Retina (tissue), 1 donor: ENCODE results near the gene SYT17.

Experiments
- DNase-seq: peaks from one replicate; pipeline ENCODE4 v3.0.0-alpha.2; 2016

SYT17 gene

DNA sequence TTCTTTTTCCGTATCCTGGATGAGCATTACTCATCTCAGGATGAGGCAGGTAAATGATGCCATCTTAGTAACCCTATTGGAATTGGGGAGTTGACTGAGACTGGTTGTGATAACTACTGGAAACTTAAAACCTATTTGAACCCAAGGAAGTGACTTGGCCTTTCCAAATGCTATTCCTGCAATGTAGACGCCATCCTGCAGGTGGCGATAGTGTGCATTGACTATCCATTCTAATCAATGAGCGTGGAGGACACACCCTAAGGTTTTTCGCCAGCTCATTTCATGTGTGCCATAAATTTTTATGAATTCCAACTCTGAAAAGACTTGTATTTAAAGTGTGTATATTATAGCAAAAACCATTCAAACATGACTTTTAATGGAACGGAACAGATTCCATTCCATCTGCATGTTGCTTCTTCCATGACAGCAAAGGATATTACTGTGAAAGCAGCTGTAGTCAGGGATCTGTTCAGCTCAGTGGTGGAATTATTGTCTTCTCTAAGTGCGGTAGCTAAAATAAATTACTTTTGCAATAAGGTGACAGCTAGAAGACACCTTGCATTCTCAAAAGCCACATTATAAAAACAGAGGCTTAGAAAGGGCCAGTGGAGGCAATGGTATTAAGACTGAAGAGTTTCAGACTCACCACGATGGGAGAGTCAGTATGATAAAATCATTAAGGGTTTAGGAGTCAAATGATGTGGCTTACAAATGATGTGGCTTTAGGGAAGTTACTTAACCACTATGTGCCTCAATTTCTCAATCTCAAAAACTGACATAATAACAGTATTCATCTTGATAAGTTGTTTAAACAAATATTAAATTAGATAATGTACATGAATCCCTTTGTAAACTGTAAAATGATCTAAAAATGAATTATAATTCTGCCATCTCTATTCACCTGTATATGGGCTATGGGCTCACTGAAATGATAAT lies 55.5 kb downstream of the SYT17 start:
- DNase-seq: no peak

DNA sequence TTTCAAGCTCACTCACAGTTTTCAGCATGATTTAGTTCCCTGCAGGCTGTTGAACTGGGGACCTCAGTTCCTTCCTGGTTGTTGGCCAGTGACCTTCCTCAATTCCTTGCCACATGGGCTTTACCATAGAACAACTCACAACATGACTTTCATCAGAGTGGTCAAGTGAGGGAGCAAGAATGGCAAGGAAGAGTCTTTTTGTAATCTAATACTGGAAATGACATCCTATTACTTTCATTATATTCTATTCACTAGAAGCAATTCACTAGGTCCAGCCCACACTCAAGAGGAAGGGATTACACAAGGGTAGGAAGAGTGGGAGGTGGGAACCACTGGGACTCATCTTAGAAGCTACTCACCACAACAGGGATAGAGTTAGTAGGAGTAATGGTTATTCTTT lies 57.6 kb downstream of the SYT17 start:
- no peak for DNase-seq

- DNase-seq: no peak
These were observed 59.6 kb downstream of the SYT17 start for GRCh38 chr16:19227643-19228042.

DNA sequence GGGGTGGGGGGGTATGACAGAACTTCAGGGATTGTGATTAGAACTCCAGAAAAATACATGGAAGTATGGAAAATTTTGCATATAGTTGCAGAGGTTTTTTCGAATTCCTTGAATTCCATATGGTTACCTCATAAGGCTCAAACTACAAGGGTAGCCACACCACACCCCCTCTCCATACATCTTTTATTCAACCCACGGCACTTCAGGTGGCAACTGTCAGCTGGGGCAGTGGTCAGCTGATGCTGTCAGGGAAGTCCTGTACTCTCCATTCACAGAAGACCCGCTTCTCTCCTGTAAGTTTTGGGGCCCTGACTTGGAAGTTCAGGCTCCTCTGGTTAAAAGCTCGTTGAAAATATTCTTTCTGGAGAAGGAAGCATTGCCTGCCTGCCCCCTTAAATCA lies 60.0 kb downstream of the SYT17 start:
- DNase-seq: no peak

DNA sequence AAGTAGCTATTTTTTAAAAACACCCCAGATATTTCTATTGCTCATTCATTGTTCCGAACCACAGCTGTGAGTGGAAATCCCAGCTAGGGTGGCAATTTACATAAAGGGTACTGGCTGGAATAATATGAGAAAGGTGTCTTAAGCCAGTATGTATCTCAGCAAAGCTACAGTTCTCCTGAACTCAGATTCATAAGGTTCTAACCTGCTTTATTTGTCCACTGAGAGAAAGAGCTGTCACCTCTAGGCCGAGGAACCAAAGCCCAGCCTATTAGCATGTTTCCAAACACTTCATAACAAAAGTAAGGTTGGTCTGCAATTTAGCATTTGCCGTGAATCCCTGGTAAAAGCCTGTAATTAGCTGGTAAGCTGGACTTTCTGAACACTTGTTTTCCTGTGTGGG lies 60.5 kb downstream of the SYT17 start:
- no peak for DNase-seq

DNA sequence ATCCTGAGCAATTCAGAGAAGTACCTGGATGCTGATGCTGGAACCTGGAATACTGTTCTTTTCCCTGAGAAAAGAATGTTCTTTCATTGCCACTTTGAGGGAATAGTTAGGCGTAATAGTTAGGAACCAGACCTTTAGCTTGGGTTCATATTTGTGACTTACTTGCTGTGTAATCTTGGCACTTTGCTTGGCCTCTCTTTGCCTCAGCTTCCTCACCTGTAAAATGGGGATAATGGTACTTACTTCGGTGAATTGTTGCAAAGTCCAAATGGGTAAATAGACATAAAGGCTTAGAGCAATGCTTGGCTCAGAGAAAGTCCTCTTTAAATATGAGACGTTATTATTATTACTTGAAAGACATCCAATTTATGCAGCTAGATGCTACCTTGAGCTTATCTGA lies 62.5 kb downstream of the SYT17 start:
- DNase-seq: no peak

DNA sequence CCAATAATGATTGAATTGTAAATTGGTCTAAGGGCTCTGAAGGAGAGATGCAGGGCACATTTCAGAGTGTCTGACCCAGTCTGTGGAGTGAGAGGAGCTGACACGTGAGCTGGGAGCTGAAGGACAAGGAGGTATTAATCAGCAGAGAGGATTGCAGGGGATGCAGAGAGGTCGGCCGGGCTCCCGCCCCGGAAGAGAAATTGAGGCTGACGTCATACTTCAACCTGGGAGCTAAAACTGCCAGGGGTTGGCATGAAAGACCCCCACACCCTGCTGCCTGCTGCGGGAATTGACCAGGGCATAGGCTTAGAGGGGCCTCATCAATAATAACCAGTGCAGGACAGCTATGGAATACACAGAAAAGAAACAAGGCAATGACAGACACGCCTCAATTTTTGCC lies 63.8 kb downstream of the SYT17 start:
- DNase-seq: no peak

DNA sequence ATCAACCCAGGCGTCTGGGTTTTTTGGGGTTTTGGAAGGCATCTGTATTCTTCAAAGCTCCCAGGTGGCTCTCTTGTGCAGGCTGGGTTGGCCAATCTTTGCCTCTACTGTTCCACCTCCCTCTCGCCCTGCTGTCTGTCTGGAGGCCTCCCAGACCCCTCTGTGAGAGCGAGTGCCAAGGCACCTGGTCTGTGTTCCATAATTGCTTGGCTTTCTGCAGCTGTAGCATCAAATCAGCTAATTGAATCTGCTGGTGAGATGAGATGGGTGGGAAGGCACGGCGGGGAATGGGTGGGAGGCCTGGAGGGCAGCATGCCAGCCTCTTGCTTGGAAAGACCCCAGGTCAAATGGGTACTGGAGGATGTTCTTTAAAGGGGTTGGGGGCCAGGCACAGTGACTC lies 64.9 kb downstream of the SYT17 start:
- no peak for DNase-seq

GRCh38 chr16:19235478-19235877 lies 67.4 kb downstream of the SYT17 start:
- no peak for DNase-seq

DNA sequence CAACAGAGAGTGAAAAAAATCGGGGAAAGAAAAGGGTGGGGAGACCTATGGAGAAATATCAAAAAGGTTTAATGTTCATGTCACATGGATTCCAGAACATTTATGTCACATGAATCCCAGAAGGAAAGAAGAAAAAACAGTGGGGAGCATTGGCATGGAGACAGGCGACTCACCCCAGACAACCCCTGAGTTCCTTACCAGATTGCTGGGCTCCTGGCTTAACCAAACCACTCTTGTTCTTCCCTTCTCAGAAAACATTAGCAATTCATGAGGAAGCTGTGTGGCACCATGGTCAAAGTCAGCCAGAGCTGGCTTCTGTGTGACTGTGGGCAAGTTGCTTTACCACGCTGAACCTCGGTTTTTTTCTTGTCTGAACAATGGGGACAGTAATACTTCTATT lies 67.8 kb downstream of the SYT17 start:
- DNase-seq: no peak

DNA sequence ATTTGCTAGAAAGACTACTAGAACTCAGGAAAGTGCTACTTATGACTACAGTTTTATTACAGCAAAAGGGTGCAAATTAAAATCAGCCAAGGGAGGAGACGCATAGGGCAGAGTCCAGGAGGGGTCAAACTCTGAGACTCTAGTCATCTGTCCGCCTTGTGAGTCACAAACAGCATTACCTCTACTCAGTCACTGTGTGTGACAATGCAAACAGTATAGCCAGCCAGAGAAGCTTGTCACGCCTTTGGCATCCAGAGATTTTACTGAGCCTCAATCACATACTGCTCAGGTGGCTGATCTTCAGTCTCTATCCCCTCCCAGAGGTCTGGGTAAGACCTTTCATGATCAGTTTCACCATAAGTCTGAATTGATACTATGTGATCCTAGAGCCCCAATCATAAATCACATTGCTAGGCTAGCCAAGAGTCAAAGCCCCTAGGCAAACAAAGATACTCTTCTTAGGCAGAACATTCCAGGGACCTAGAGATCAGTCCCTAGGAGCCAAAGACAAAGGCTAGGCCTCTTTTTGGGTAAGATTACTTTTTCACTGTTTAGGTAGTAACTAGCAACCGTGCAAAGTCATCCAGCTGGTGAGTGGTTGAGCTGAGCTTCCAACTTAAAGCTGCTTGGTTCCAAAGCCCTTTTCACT lies 68.6 kb downstream of the SYT17 start:
- no peak for DNase-seq

DNA sequence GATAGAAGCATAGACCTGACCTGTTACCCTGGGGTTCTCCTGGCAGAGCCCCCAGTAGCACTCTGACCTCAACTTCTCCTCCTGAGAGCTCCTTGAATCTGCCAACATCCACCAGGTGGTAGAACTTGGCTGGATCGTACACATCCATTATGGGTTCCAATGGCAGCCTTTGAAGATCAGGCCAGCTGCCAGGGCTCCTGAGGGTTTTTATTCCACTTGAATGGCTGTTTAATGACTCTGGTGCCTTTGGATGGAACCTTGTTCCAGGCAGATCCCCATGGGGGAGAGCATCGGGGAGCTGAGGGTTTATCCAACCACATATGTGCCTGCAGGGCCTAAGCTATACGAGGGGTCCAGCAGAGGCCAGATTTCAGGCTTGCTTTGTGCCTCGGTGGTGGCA lies 70.4 kb downstream of the SYT17 start:
- no peak for DNase-seq

GRCh38 chr16:19239511-19240155 lies 71.6 kb downstream of the SYT17 start:
- no peak for DNase-seq

- DNase-seq: no peak
These were observed 72.5 kb downstream of the SYT17 start for GRCh38 chr16:19240494-19240893.

DNA sequence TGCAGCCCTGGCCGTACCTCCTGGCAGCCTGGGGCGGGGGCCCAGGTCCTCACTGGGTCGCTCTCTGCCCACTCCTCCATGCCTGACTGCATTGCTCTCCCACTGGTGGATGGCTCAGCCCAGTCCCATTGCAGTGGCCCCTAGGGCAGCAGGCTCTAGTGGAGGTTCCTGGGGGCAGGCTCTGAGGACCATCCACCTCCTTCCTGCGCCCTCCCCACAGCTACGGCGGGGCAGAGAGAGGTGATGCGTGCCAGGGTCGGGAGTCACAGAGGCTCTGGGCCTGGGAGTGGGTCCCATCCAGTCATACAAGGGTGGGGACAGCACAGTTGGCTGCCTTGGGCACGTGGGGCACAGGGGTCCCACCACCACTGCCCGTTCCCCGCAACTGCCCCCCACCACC lies 73.5 kb downstream of the SYT17 start:
- no peak for DNase-seq

DNA sequence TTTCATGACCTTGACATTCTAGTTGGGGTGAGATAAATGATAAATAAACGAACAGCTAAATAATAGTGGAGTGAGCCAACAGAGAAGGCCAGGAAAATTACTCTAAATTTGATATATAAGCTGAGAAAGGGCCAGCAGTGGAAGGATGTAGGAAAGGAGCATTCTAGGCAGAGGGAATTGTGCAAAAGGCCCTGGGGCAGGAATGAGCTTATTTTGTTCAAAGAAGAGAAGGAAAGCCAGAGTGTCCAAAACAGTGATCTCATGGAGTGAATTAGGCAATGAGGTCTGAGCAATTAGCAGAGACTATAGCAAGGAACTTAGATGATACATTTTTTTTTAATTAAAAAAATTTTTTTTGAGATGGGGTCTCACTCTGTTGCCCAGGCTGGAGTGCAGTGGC lies 74.1 kb downstream of the SYT17 start:
- DNase-seq: no peak

DNA sequence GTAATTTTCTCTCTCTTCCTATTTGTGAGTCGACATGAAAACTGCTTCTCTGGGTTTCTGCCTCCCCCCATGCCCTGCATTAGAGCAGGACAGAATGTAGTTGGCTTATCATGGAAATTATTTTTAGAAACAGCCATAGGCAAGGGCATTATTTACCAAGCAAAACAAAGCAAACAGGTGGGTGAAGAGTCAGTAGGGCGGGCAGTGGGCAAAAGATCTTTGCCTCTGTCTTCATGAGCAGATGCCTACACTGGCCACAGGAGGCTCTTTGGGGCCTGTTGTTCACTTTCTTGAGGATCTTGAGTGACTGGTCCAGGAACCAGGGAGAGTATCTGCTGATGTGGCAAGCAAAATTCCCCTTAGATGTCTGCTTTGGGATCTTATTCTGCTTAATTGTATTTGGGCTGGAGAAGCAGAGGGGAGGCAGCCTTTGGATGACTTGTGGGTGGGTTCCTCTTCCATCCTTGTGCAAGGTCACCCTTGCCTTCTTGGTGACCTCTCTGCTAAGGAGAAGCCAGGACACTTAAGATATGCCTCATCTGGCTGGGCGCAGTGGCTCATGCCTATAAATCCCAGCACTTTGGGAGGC lies 75.0 kb downstream of the SYT17 start:
- no peak for DNase-seq

DNA sequence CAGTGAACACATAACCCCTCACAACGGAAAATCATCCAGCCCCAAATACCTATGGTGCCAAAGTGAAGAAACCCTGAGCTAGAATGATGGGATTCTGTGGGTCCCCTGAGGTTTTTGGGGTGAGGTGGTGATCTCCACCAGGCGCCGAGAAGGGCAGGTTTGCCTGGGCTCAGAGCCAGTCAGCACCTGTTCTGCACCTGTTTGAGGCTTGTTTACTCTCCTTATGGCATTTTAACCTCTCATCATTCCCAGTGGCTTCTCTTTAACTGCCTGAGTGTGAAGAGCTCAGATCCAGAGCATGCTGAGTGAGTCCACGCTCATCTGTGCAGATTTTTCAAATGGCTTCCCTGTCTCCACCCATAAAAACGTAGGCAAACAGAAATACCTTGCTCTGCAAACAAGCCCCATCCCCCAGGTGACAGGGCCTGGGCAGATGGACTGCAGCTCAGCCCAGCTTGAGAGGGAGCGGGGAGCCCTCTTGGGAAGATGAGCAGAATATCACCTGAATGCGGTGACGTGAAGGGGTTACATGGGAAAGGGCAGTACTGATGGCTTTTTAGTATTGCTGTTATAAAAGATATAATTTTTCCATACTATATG lies 77.4 kb downstream of the SYT17 start:
- no peak for DNase-seq

DNA sequence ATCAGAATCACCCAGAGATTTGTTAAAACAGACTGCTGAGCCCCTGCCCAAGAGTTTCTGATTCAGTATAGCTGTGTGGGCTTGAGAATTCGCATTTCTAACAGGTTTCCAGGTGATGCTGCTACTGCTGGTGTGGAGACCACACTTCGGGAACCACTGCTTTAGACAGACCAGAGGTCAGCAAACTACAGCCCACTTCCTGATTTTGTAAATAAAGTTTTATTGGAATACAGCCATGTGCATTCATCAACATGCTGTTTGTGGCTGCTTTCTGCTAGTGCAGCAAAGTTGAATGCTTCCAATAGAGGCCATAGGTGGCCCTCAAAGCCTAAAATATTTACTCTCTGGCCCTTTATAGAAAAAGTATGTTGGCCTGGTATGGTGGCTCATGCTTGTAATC lies 84.9 kb downstream of the SYT17 start:
- DNase-seq: no peak

- DNase-seq: no peak
These were observed 86.6 kb downstream of the SYT17 start for GRCh38 chr16:19254611-19255010.

GRCh38 chr16:19264123-19264673 lies 96.2 kb downstream of the SYT17 start:
- no peak for DNase-seq

DNA sequence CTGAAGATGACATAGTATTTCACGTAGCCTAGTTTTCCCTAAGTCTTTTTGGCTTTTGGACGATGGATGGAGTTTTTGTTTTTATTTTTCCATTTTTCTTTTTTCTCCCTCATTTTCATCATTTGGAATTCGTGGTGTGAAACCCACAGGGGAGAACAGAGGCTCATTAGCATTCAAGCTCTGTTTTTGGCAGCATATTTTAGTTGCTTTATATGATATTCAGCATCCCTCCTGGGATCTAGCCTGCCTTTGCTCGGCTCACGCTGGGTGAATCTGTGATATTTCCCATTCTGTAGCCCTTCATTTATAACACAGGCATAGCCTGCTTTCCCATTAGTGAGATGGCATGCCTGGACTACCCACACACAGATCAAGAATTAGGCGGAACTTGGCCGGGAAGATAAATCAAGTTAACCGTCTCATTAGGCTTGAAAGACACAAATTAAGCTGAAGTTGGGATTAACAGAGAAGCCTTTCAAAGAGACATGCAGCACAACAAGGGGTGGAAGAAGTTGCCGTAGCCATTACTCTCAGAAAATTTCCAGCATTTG lies 97.4 kb downstream of the SYT17 start:
- peak; percentile 23 for DNase-seq

GRCh38 chr16:19266774-19267173 lies 98.7 kb downstream of the SYT17 start:
- no peak for DNase-seq
